G401 (cell line): Measurements from ENCODE around the gene TCEA2. TPM values are rescaled to one million over a fixed set of nuclear protein-coding genes. Genes with fewer than 3 reads are reported as not detected.

ENCODE experiments used
- DNase-seq: peaks from one replicate; pipeline ENCODE4 v3.0.0-alpha.2; 2015; ENCODE audit warnings: low spot score
- in situ Hi-C: cut with HindIII; loops from 2 replicates; pipeline ENCODE4 v1.10.0; 2016; ENCODE audit warnings: low sequenced_read_pairs, mixed read lengths
- total RNA-seq: library from RNA; depleted of rRNA; stranded (reverse); fragments of >200 nt; shearing (Covaris generic); gene quantifications from 2 replicates; pipeline ENCODE4 v1.2.3, GENCODE V29; 2014

Gene TCEA2
- total RNA-seq, 1 experiment from 2014 or later, result 44.0 TPM

DNA sequence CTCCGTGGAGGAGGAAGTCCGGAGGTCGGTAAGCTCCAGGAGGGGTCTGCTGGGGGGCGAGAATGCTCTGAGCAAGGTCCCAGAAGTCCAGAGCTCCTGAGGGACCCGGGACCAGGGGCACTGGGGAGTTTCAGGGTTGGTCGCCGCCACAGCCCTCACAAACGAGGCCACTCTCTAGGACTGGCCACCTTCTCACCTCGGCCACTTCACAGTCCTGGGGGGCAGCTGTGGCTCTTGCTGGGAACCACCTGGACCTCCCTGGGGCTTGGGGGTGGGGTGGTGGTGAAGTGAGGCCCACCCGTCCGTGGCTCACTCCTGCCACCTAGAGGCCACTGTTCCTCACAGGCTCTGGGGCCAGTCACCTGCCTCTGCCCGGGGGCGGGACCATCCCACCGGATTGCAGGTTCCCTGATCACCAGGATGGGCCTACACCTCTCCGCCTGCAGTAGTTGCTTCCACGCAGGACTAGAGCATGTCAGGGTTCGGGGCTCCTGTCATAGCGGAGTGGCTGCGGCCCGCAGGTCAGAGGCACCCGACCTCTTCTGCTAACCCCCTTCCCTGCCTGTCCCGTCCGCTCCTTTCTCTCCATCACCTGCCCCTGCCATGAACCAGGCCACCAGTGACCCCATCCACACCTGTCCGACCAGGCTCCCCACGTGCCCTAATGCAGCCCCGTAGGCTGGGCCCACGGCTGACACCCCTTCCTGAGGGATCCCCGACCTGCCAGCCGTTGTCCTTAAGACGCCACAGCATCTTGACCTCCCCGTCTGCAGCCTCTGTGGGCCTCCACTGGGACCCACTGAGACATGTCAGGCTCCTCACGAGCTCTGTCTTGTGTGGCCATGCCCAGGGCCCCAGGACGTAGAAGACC lies 5.1 kb upstream of the TCEA2 start:
- peak; percentile 87 for DNase-seq
- in situ Hi-C loops, result no loop called here

DNA sequence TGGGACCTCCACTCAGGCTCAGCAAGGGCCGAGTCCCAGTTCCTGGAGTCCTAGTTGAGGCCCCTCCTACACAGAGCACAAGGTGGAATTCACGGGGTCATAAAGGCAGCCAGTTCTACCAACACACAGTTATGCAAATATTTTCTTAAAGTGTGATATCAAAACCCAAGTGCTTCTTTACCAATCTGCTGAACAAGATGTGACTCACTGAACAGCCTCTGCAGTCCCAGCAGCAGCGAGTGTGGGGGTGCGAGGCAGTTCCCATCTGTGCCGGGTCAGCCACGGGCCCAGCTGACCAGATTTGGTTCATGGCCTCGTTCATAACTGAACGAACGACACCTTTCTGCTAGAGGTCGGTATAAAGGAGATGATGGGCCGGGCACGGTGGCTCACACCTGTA lies 4.5 kb upstream of the TCEA2 start:
- in situ Hi-C loops, result no loop called here

DNA sequence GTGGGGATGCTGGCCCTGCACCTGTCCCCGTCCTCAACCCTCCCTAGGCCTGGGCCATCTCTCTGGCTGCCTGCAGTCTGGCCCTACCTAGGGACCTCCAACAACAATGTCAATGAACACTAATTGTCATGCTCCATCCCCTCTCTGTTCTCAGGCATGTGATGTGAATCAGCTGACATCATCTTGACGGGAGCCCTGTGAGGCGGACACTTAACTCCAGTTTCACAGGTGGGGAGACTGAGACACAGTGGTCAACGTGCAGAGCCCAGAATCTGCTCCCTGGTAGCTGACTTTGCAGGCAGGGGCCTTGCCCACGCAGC lies 762 bp upstream of the TCEA2 start:
- in situ Hi-C loops, result no loop called here

More for the DNA sequence above, 4.5 kb upstream of the TCEA2 start:
- DNase-seq, result no peak

DNA sequence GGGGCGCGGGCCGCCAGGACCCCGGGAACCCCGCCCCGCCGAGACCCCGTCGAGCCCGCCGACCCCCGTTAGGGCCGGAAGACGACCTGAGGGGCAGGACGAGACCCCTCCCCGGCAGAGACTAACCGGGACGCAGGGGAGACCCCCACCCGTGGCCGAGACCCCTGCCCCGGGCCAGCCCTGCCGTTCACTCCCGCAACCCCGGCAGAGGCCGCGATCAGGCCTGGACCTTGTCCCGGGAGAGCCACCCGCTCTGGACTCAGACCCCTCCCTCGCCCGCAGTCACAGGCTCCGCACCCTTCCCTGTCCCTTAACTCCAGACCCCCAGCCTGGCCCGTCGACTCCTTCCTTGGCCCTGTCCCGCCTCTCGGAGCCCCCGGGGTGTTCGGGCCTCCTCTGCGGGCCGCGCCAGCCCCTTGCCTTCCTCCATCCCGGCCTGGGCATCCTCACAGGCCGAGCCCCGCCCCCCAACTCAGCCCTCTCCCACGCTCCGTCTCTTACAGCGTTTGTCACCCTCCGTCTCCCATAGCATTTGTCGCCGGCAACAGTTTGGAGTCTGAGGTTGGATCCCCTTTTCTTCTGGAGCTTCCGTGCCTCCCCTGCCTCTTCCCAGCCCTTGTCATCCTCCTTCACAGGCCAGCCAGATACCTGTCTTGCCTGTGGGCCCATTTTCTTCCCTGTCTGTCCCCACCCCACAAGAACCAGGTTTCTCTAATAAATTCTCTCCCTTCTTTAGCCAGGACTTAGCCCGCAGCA lies 569 bp downstream of the TCEA2 start:
- DNase-seq, result no peak
- in situ Hi-C loops, result no loop called here

More for the DNA sequence above, 762 bp upstream of the TCEA2 start:
- no peak for DNase-seq

DNA sequence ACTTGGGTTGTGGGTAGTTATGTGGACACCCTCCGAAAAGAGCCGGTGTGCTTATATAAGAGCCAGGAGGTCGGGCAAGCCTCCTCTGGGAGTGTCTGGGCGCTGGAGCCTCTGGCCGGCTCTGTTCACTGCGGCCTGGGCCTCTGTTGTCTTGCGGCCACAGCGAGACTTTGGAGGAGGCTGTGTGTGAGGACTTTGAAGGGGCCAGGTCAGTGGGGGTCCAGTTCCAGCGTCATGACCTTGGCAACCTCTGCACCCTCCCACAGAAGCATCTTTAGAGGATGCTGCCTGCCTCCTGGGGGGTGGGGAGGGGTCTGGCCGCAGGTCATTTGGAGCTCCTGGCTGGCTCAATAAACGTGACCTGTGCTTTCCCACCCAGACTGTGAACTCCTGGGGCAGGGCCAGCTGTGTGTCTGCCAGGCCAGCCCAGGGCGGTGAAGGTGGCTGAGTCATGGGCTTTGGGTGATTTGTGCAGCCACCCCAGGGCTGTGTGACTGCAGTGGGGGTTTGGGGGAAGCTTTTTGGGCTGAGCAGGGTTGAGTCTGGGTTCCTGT lies 1.2 kb downstream of the TCEA2 start:
- in situ Hi-C loops, result no loop called here
- DNase-seq, result no peak

DNA sequence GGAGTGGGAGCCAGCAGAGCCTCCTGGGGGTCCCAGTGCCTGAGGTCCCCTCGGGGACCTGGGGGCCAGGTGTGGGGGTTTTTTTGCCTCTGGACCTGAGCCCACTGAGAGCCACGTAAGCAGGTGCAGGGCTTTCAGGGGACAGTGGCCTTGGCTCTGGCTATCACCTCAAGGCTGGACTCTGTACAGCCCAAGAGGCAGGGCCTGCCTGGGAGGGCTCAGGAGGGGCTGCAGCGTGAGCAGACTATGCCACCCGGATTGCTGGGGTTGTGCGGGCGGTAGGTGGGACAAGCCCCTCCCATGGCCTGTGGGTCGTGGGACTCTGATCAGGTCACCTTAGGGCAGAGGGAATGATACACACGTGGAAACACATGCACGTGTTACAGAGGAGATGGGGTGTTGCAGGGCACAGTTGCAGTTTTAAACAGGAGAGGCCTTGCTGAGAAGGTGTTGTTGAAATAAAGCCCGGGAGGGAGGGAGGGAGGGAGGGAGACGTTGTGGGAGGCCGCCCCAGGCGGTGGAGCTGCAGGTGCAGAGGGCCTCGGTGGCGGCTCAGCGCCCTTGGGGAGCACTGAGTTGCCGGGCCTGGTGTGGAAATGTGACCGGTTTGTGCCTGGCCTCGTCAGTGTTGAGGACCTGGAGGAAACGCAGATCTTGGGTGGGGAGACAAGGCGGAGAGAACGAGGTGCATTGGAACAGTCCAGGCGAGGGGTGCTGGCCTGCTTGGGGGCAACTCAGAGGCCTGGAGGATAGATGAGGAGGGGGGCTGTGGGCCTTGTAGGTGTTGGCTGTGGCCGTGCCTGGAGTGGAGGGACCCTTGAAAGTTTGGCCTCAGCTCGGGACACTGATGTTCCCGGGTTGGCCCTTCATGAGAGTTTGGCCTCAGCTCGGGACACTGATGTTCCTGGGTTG lies 2.3 kb downstream of the TCEA2 start:
- in situ Hi-C loops, result no loop called here
- DNase-seq, result no peak

DNA sequence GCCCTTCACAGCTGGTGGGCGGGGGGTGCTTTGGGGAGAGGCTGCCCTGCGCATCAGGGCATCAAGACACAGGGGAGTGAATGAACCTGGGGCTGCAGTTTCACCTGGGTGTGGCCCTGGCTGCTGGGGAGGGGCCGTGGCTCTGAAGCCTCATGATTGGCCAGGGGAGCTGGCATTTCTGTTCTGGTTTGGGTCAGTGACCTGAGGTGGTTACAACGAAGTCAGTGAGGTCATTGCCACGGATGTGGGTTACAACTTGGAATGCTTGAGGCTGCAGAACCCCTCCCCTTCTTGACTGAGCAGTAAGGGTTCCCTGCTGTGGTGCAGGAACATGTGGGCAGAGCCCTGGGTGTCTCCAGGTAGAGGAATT lies 3.0 kb downstream of the TCEA2 start:
- DNase-seq, result no peak
- in situ Hi-C loops, result no loop called here

DNA sequence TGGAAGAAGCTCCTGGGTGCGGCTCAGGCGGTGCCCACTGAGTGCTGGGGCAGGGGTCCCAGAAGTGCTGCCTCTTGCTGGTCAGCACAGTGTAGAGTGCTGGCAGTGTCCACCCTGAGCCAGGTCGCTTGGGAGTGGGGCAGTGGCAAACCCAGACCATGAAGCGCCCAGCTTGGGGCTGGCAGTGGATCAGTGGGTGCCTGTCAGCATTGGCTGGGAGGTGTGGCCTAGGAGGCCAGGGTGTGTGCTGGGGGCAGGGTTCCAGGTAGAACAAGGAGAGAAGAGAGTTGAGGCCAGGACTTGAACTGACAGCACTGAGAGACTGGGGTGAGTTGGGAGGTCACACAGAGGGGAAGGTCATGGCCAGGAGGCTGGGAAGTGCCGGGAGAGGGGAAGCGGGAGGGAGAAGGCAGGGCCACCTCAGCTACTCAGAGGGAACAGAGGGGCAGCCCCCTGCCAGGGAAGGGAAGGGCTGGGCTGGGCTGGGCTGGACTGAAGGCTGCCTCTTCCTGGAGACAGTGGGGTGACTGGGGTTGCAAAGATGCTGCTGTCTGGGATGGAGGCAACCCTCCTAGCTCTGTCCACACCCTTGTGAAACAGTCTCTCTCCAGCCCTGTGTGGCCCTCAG lies 4.1 kb downstream of the TCEA2 start:
- in situ Hi-C loops, result no loop called here
- DNase-seq, result no peak

DNA sequence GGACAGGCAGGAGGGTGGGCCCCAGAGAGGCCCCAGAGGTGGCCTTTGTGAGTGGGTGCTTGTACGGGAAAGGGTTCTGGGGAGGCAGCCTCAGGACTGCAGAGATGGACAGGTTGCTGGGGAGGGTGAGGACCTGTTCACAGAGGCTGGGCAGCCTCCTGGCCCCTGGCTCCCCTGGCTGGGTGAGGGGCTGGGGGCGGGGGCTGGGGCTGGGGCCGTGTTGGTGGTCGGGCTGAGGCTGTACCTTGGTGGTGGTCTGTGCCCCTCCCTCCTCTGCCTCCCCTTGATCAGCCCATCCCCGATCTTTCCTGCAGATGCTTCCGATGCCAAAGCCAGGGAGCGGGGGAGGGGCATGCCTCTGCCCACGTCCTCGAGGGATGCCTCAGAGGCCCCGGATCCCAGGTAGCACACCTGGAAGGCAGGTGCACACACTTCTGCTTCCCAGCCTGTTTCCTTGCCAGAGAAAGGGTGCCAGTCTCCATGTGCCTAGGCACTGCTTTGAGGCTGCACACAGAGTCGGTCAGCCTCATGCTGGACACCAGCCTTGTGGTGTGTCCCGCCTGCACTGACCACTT lies 4.8 kb downstream of the TCEA2 start:
- in situ Hi-C loops, result no loop called here
- DNase-seq, result no peak

DNA sequence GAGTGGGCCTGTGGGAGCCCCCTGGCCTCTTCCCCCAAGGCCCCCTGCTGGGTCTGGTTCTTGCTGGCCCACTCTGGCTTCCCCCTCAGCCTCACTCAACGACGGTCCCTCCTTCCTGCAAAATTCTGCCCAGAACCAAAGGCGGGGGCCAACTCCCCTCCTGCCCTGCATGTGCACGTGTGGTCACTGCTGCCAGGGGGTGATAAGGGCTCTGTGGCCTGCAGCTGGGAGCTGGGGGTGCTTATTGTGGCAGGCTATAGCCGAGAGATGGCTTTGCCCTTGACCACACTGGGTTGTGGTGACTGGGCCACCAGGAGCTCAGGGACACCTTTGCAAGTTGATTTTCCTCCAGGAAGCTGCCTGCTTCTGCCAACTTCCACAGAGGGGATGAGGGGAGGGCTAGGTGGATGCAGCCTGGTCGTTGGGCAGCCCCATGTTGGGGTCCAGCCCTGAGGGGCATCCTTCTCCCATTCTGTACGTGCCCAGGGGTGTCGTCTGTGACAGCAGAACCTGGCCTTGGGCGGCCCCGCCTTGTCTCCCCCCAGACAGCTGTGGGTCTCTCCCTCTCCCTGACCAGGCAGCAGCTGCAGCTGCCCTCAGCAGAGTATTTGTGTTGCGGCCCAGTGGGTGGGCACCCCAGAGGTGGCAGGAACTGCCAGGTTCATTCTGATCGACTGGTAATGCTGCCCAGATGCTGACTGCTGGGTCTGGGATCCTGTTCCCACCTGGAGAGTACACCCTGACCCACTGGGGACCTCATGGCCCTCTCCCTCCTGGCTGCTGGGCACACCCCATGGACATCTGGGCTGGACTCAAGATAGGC lies 5.6 kb downstream of the TCEA2 start:
- in situ Hi-C loops, result no loop called here

DNA sequence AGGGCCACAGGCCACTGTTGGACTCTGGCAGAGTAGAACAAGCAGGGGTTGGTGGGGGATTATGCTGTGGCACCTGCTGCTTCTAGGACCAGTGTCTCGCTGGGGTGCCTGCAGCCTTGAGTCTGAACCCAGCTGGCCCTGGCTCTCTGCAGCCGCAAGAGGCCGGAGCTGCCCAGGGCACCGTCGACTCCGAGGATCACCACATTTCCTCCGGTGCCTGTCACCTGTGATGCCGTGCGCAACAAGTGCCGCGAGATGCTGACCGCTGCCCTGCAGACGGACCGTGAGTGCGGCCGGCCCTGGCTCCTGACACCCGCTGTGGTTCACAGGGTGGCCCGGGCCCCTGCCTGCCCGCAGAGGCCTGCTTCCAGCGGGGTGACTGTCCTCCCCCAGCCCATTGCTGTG lies 6.2 kb downstream of the TCEA2 start:
- in situ Hi-C loops, result no loop called here
- DNase-seq, result no peak

More for the DNA sequence above, 5.6 kb downstream of the TCEA2 start:
- no peak for DNase-seq

DNA sequence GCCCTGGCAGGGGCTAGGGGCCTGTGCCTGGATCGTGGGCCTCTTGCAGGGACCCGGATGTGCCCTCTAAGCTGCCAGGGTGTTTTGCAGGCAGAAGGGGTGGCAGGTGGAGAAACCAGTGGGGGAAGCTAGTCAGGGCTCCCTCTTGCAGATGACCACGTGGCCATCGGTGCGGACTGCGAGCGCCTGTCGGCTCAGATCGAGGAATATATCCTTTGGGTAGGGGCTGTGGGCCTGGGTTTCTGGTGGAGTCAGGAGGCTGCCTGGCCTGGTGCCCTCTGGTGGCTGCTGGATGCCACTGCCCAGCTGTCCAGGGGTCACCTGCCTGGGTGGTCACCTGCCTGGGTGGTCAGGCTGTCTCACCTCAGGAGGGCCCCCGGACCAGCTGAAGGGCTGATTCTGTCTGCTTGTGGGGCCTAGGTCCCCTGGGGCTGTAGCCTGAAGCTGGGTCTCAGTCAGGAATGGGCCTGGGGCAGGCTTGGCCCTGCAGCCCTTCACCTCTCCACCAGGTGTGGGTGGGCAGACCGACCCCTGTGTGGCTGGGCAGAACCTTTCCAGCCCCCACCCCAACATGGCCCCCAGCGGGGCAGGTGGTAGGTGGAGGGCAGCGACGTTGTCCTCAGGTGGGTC lies 6.7 kb downstream of the TCEA2 start:
- DNase-seq, result no peak
- in situ Hi-C loops, result no loop called here

DNA sequence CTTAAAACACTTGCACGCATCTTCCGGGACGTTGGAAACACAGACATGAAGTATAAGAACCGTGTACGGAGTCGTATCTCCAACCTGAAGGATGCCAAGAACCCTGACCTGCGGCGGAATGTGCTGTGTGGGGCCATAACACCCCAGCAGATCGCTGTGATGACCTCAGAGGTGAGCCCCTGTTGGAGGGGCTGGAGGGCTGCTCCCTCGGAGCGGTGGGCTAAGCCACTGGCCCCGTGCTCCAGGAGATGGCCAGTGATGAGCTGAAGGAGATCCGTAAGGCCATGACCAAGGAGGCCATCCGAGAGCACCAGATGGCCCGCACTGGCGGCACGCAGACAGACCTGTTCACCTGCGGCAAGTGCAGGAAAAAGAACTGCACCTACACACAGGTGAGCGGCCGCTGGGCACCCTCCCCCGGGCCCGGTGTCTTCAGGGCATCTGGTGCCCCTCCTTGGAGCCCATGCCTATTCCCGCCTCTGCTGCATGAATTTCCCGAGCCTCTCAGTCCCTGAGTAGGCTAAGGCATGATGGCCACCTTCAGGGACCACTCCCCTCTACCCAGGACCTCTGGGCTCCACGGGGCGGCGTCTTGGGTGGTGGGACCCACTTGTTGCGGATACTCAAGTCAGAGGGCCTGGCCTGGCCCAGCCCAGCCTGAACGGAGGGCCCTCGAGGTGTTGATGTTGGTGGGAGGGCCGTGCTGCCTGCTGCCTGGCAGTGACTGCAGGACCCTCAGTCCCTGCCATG lies 7.4 kb downstream of the TCEA2 start:
- no peak for DNase-seq
- in situ Hi-C loops, result no loop called here

DNA sequence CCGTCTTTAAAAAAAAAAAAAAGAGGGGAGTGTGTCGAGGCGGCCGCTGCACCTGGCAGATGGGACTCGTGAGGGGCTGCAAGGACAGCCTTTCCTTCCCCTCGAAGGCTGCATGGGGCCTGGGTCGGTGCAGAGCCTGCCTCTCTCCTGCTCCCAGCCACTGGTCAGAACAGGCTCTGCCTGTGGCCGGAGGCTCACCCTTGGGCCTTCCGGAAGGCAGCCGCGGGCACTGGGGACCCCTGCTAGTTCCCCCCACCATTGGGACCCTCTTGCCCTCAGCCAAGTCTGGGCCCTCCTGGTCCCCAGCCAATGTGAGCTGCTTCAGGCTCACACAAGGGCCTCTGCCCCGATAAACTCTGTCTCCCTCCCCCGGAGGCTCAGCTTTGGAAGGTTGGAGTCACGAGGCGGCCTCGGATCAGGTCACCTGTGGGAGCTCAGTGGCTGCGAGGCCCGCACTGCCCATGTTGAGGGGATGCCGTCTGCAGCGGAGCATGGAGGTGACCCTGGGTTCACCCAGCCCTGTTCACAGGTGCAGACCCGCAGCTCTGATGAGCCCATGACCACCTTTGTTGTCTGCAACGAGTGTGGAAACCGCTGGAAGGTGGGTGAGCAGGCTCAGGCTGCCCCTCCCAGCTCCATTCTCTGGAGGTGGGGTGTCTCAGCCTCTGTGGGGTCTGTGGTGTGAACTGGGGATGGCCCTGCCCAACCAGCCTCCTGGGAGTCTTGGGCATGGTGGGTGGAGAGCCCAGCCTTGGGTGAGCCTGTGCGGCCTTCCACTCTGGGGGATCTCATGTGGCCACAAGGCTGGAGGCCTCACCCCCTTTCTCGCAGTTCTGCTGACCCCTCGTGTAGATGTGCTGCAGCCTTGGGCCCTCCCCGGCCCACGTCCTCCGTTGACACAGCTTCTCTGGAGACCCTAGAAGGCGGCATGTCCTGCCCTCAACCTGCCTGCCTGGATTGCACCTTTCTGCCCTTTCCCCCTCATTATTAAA lies 8.6 kb downstream of the TCEA2 start:
- in situ Hi-C loops, result no loop called here
- DNase-seq, result no peak

DNA sequence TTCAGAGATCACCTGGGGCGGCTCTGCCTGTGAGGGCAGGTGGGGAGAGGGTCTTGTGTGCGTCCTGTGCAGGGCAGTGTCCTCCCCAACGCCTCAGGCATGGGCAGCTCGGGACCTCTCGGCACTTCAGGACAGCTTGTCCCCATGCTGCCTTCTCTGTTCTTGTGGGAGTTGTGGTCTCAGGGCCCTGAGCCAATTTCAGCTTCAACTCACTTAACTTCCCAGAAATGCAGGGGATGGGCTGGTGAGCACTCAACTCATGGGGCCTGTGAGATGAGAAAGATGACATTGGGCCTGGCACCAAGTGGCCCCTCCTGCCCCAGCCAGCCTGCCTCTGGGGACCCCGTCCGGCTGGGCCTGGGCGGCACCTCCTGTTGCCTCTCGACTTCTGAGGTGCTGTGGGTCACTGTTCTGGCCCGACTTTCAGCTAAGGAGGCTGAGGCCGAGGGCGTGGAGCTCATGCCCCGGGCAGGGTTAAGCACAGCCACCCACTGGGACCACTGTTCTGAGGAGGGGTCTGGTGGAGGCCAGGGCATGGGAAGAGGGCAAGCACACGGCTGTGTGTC lies 9.6 kb downstream of the TCEA2 start:
- in situ Hi-C loops, result no loop called here
- DNase-seq, result no peak
